A549 treated with GW870086 at 1 μM for 4 hours (cell line): Measurements from ENCODE around the gene OR4N2. TPM values are rescaled to one million over a fixed set of nuclear protein-coding genes. Genes with fewer than 3 reads are reported as not detected.

Source experiments
- total RNA-seq: library from RNA; stranded (reverse); fragments of 200-300 nt; extraction: Qiagen RNA extraction; gene quantifications from 5 replicates; pipeline ENCODE4 v1.2.3, GENCODE V29; 2022; ENCODE audit warnings: low read depth

The OR4N2 gene
- total RNA-seq: not detected in 5 replicates

GRCh38 chr14:19803470-19803869, at the start of gene OR4N2:
Gene OR4N2, plus strand, starts transcription at chr14:19803770. Its CDS starts 23,679 bp downstream, at chr14:19827449.

GRCh38 chr14:19773204-19773603, 30.4 kb upstream of the OR4N2 start, which contains the start of gene OR4M1:
Gene OR4M1, plus strand, starts transcription at chr14:19773504. Its CDS starts 6,819 bp downstream, at chr14:19780323.

GRCh38 chr14:19874842-19875241, 71.3 kb downstream of the OR4N2 start, which contains the start of gene OR4K2:
Gene OR4K2, plus strand, starts transcription at chr14:19875142. Its CDS starts 1,126 bp downstream, at chr14:19876268.

Other genes with a start within 250 kb of the OR4N2 start
- gene OR11H2, start 89.9 kb upstream of the OR4N2 start, total RNA-seq: not detected in 5 replicates
- not detected in 5 replicates for gene OR4Q3, start 60.2 kb upstream of the OR4N2 start, total RNA-seq
- gene OR4M1, start 30.3 kb upstream of the OR4N2 start, total RNA-seq: not detected in 5 replicates
- not detected in 5 replicates for gene OR4K2, start 71.4 kb downstream of the OR4N2 start, total RNA-seq
- gene OR4K5, start 116.8 kb downstream of the OR4N2 start, total RNA-seq: not detected in 5 replicates
- not detected in 5 replicates for gene OR4K1, start 127.1 kb downstream of the OR4N2 start, total RNA-seq
- not detected in 5 replicates for gene OR4K15, start 171.8 kb downstream of the OR4N2 start, total RNA-seq
- not detected in 5 replicates for gene OR4Q2, start 198.4 kb downstream of the OR4N2 start, total RNA-seq
- not detected in 5 replicates for gene OR4K14, start 215.5 kb downstream of the OR4N2 start, total RNA-seq
- not detected in 5 replicates for gene OR4K13, start 232.3 kb downstream of the OR4N2 start, total RNA-seq